Natural killer cell (primary cell): ENCODE measurements around the gene SLK. TPM values are rescaled to one million over a fixed set of nuclear protein-coding genes. Genes with fewer than 3 reads are reported as not detected.

ENCODE experiments used
- ATAC-seq, 3 donors: fragments of 150-1000 bp in 2 of 3; fragments of 200-7000 bp in 1 of 3; cut with Tn5 transposase; 1 replicate in 1 of 3; 2 replicates in 2 of 3; pipeline ENCODE4 v1.10.0; 2021; ENCODE audit warnings: mild to moderate bottlenecking in 2 of 3, moderate library complexity in 2 of 3
- DNase-seq, 2 donors: peaks; one replicate each; pipeline versions ENCODE4 v3.0.0 to v3.0.0-alpha.2; 2013 to 2021; ENCODE audit warnings: mixed read lengths in 1 of 2
- H3K27ac ChIP-seq: one replicate; pipeline ENCODE4 v1.5.1; 2013; ENCODE audit warnings: mild to moderate bottlenecking, low read length
- H3K27me3 ChIP-seq: one replicate; pipeline ENCODE4 v1.6.1; 2013; ENCODE audit warnings: low read length; ENCODE audit not compliant: control insufficient read depth, insufficient read depth
- H3K36me3 ChIP-seq: one replicate; pipeline ENCODE4 v1.6.1; 2013; ENCODE audit warnings: low read length; ENCODE audit not compliant: control insufficient read depth, insufficient read depth
- H3K4me1 ChIP-seq: one replicate; pipeline ENCODE4 v1.6.1; 2013; ENCODE audit warnings: low read length; ENCODE audit not compliant: control insufficient read depth, insufficient read depth
- H3K4me3 ChIP-seq: one replicate; pipeline ENCODE4 v1.5.1; 2013; ENCODE audit warnings: low read length
- H3K9me3 ChIP-seq: one replicate; pipeline ENCODE4 v1.6.1; 2013; ENCODE audit warnings: low read length; ENCODE audit not compliant: control insufficient read depth, insufficient read depth
- H3K27ac Mint-ChIP-seq, 2 donors: one replicate each; pipeline ENCODE4 v1.8.0; 2022; ENCODE audit warnings: mild to moderate bottlenecking in 2 of 2, mixed read lengths in 2 of 2, moderate library complexity in 1 of 2
- H3K27me3 Mint-ChIP-seq, 2 donors: one replicate each; pipeline ENCODE4 v1.8.0; 2022; ENCODE audit warnings: low read depth in 2 of 2, mixed read lengths in 2 of 2
- H3K36me3 Mint-ChIP-seq: one replicate; pipeline ENCODE4 v1.8.0; 2022; ENCODE audit warnings: mixed read lengths
- H3K4me1 Mint-ChIP-seq, 2 donors: one replicate each; pipeline ENCODE4 v1.8.0; 2022; ENCODE audit warnings: mixed read lengths in 2 of 2
- H3K4me3 Mint-ChIP-seq: one replicate; pipeline ENCODE4 v1.8.0; 2022; ENCODE audit warnings: mild to moderate bottlenecking, moderate library complexity, mixed read lengths
- H3K9me3 Mint-ChIP-seq, 2 donors: one replicate each; pipeline ENCODE4 v1.8.0; 2022; ENCODE audit warnings: mixed read lengths in 2 of 2
- CTCF ChIP-seq: fragments of 200-600 bp; IDR thresholded peaks from one replicate; pipeline ENCODE4 v1.8.0; 2022; ENCODE audit warnings: antibody characterized with exemption
- WGBS: methylation state at CpG from one replicate; pipeline ENCODE4 v1.1.7; 2013; ENCODE audit warnings: missing lambda C conversion rate; ENCODE audit not compliant: insufficient coverage; 5-methylcytosine and 5-hydroxymethylcytosine counted together
- intact Hi-C: fragments of 100-400 bp; cut with micrococcal nuclease; formaldehyde crosslinking; loops from one replicate; pipeline ENCODE4 v1.14.2; 2022
- total RNA-seq, 4 donors: library from RNA; stranded (reverse); fragments of 120-200 nt in 1 of 4; gene quantifications; one replicate each; pipeline versions ENCODE4 v1.2.3 to v1.2.4, GENCODE V29; 2013 to 2022

Gene SLK
- total RNA-seq, 3 donors from 2014 or later (not counting 1 experiment from before 2014, with no cell fraction given): 33.4 to 48.7 (median 40.3) TPM

GRCh38 chr10:104074505-104074904 lies 107.6 kb downstream of the SLK start:
- Mint-ChIP-seq H3K27ac (no peak overlapping the region), H3K27me3 (peaks cover 0 to 2% of the 10 kb centered on the region in 2 donors), H3K4me3 (no peak overlapping the region), H3K9me3 (no peaks in the 10 kb centered on the region), H3K36me3 (no peaks in the 10 kb centered on the region), H3K4me1 (no peaks in the 10 kb centered on the region)
- Histone ChIP-seq H3K27ac (no peak overlapping the region), H3K4me1 (no peaks in the 10 kb centered on the region), H3K9me3 (no peaks in the 10 kb centered on the region), H3K4me3 (no peak overlapping the region), H3K36me3 (no peaks in the 10 kb centered on the region), H3K27me3 (no peaks in the 10 kb centered on the region)
- no peak for TF ChIP-seq CTCF
- WGBS: 80% methylated on average over 6 of the region's 6 CpGs
- intact Hi-C loops: no loop called here
- DNase-seq (no peak), ATAC-seq (no peak)

- Histone ChIP-seq H3K27me3 (no peaks in the 10 kb centered on the region), H3K27ac (no peak overlapping the region), H3K9me3 (no peaks in the 10 kb centered on the region), H3K4me3 (no peak overlapping the region), H3K36me3 (no peaks in the 10 kb centered on the region), H3K4me1 (no peaks in the 10 kb centered on the region)
- ATAC-seq: no peak
- Mint-ChIP-seq H3K27ac (no peak overlapping the region), H3K36me3 (no peaks in the 10 kb centered on the region), H3K4me1 (no peaks in the 10 kb centered on the region), H3K9me3 (no peaks in the 10 kb centered on the region), H3K4me3 (no peak overlapping the region), H3K27me3 (peaks cover 0 to 2% of the 10 kb centered on the region in 2 donors)
- WGBS: 46% methylated on average over 2 of the region's 3 CpGs
- intact Hi-C loops: no loop called here
- no peak for DNase-seq
- no peak for TF ChIP-seq CTCF
Observed at GRCh38 chr10:104076743-104077160, 109.8 kb downstream of the SLK start.

- H3K27ac Mint-ChIP-seq: no peak overlapping the region
- no peaks in the 10 kb centered on the region for H3K36me3 Mint-ChIP-seq
- no peak overlapping the region for H3K4me3 ChIP-seq
- H3K4me1 ChIP-seq: no peaks in the 10 kb centered on the region
- peaks cover 0 to 2% of the 10 kb centered on the region in 2 donors for H3K27me3 Mint-ChIP-seq
- no peaks in the 10 kb centered on the region for H3K9me3 ChIP-seq
- H3K9me3 Mint-ChIP-seq: no peaks in the 10 kb centered on the region
- no peaks in the 10 kb centered on the region for H3K36me3 ChIP-seq
- H3K27me3 ChIP-seq: no peaks in the 10 kb centered on the region
- H3K27ac ChIP-seq: no peak overlapping the region
- no peak for TF ChIP-seq CTCF
- intact Hi-C loops: no loop called here
- H3K4me1 Mint-ChIP-seq: no peaks in the 10 kb centered on the region
- DNase-seq (no peak), ATAC-seq (no peak)
- 90% methylated on average over 3 of the region's 3 CpGs for WGBS
- no peak overlapping the region for H3K4me3 Mint-ChIP-seq
Observed at GRCh38 chr10:104077247-104077646, 110.3 kb downstream of the SLK start.

GRCh38 chr10:104077663-104078151 lies 110.8 kb downstream of the SLK start:
- Mint-ChIP-seq H3K4me3 (no peak overlapping the region), H3K27ac (no peak overlapping the region), H3K9me3 (no peaks in the 10 kb centered on the region), H3K27me3 (peaks cover 0 to 2% of the 10 kb centered on the region in 2 donors), H3K4me1 (no peaks in the 10 kb centered on the region), H3K36me3 (no peaks in the 10 kb centered on the region)
- Histone ChIP-seq H3K36me3 (no peaks in the 10 kb centered on the region), H3K4me3 (no peak overlapping the region), H3K9me3 (no peaks in the 10 kb centered on the region), H3K27ac (no peak overlapping the region), H3K4me1 (no peaks in the 10 kb centered on the region), H3K27me3 (no peaks in the 10 kb centered on the region)
- ATAC-seq (no peak), DNase-seq (no peak)
- 92% methylated on average over 5 of the region's 5 CpGs for WGBS
- intact Hi-C loops: no loop called here
- TF ChIP-seq CTCF: no peak
